HL-60 (cell line): ENCODE data around the gene RYR3.

Experiments used
- DNase-seq, 2 experiments: peaks; one replicate each; pipeline ENCODE4 v3.0.0-alpha.2; 2010 to 2020; ENCODE audit warnings: low read depth in 1 of 2, low spot score in 1 of 2
- H3K27ac ChIP-seq: fragments of 250-450 bp; sonication (Bioruptor Pico); replicated peaks from 2 replicates; pipeline ENCODE4 v1.5.1; 2020; ENCODE audit warnings: mild to moderate bottlenecking, moderate library complexity
- H3K27me3 ChIP-seq: fragments of 250-450 bp; sonication (Bioruptor Pico); 2 replicates; pipeline ENCODE4 v1.5.1; 2021; ENCODE audit warnings: mild to moderate bottlenecking, moderate library complexity; ENCODE audit not compliant: insufficient read depth, poor library complexity, severe bottlenecking
- H3K4me3 ChIP-seq: replicated peaks from 2 replicates; pipeline ENCODE4 v1.5.1; 2011; ENCODE audit warnings: mild to moderate bottlenecking, control low read depth, low read length; ENCODE audit not compliant: insufficient read depth
- GABPA ChIP-seq: IDR thresholded peaks from 2 replicates; pipeline ENCODE4 v1.6.1; 2012; ENCODE audit warnings: low read depth
- POLR2AphosphoS5 ChIP-seq: IDR thresholded peaks from 2 replicates; pipeline ENCODE4 v1.6.1; 2012; ENCODE audit warnings: low read depth
- SPI1 ChIP-seq: IDR thresholded peaks from 2 replicates; pipeline ENCODE4 v1.6.1; 2012; ENCODE audit warnings: low read depth, mild to moderate bottlenecking, borderline replicate concordance
- TF ChIP-seq, protein P1 (sequence below): IDR thresholded peaks from one replicate; pipeline ENCODE4 v1.5.1; 2011; ENCODE audit warnings: low read length, control low read depth, inconsistent platforms; ENCODE audit not compliant: insufficient read depth
- TF ChIP-seq, protein P2 (sequence below): IDR thresholded peaks from 2 replicates; pipeline ENCODE4 v1.6.1; 2012; ENCODE audit warnings: low read depth; ENCODE audit not compliant: insufficient replicate concordance

RYR3 gene

DNA sequence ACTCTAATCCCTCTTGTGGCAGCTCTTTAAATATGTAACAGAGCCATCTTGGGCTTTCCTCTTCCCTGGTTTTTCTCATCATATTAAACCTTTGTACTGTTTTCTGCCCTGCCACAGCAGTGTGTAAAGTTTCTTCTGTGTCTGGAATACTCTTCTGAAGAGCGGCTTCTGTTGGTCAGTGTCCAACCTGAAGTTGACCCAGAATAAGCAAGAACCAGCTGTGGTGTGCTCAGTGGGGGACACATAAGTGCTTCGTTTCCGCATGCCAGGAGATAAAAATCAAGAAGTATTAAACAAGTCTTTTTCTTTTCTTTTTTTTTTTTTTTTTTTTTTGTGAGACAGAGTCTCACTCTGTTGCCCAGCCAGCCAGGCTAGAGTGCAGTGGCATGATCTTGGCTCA, 484.3 kb downstream of the RYR3 start:
- H3K27me3 ChIP-seq = peaks cover 4% of the 10 kb centered on the region
- TF ChIP-seq, protein P1, sequence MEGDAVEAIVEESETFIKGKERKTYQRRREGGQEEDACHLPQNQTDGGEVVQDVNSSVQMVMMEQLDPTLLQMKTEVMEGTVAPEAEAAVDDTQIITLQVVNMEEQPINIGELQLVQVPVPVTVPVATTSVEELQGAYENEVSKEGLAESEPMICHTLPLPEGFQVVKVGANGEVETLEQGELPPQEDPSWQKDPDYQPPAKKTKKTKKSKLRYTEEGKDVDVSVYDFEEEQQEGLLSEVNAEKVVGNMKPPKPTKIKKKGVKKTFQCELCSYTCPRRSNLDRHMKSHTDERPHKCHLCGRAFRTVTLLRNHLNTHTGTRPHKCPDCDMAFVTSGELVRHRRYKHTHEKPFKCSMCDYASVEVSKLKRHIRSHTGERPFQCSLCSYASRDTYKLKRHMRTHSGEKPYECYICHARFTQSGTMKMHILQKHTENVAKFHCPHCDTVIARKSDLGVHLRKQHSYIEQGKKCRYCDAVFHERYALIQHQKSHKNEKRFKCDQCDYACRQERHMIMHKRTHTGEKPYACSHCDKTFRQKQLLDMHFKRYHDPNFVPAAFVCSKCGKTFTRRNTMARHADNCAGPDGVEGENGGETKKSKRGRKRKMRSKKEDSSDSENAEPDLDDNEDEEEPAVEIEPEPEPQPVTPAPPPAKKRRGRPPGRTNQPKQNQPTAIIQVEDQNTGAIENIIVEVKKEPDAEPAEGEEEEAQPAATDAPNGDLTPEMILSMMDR = no peak
- TF ChIP-seq, protein P2, sequence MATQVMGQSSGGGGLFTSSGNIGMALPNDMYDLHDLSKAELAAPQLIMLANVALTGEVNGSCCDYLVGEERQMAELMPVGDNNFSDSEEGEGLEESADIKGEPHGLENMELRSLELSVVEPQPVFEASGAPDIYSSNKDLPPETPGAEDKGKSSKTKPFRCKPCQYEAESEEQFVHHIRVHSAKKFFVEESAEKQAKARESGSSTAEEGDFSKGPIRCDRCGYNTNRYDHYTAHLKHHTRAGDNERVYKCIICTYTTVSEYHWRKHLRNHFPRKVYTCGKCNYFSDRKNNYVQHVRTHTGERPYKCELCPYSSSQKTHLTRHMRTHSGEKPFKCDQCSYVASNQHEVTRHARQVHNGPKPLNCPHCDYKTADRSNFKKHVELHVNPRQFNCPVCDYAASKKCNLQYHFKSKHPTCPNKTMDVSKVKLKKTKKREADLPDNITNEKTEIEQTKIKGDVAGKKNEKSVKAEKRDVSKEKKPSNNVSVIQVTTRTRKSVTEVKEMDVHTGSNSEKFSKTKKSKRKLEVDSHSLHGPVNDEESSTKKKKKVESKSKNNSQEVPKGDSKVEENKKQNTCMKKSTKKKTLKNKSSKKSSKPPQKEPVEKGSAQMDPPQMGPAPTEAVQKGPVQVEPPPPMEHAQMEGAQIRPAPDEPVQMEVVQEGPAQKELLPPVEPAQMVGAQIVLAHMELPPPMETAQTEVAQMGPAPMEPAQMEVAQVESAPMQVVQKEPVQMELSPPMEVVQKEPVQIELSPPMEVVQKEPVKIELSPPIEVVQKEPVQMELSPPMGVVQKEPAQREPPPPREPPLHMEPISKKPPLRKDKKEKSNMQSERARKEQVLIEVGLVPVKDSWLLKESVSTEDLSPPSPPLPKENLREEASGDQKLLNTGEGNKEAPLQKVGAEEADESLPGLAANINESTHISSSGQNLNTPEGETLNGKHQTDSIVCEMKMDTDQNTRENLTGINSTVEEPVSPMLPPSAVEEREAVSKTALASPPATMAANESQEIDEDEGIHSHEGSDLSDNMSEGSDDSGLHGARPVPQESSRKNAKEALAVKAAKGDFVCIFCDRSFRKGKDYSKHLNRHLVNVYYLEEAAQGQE = no peak
- TF ChIP-seq SPI1 (no peak), GABPA (no peak), POLR2AphosphoS5 (no peak)
- no peak overlapping the region for H3K4me3 ChIP-seq
- H3K27ac ChIP-seq = no peak overlapping the region
- no peak for DNase-seq

DNA sequence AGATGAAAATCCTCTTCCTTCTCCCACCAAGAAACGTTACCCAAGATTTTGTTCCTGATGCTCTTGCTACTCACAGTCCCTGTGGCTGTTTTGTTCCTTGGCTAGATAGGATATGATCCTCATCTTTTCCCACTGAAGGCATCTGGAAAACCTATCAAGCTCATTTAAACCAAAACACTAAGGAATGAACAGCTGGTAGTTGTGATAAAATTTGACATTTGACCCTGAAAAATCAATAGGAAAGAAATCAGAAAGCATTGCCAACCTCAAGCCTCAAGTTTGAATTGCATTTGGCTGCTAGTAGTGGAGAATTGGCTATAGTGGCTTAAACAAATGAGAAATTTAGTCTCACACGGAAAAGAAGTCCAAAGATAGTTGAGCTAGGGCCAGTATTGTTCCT, 486.9 kb downstream of the RYR3 start:
- Histone ChIP-seq H3K4me3 (no peak overlapping the region), H3K27ac (no peak overlapping the region), H3K27me3 (peaks cover 6% of the 10 kb centered on the region)
- DNase-seq = no peak
- TF ChIP-seq, protein P2 = no peak
- TF ChIP-seq SPI1 = no peak
- TF ChIP-seq, protein P1 = no peak
- TF ChIP-seq GABPA = no peak
- TF ChIP-seq POLR2AphosphoS5 = no peak

DNA sequence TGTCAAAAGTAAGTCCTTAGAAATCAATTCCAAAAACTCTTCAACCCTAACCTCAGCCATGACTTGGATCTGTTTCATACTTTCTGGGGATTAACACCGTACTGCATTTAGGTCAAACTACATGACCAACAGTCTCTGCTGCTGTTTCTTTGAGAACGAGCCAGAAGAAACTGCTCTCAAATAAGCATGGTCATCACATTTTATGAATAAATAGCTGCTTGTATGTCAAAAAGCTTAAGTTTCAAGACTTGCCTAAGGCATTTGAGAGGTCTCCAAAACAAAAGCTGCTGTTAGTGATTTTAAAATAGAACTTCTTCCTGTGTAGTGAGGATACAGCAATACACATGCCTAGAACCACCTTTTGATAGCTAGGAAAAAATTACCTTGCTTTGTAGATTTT, 491.2 kb downstream of the RYR3 start:
- no peak overlapping the region for H3K27ac ChIP-seq
- DNase-seq = no peak
- no peak overlapping the region for H3K4me3 ChIP-seq
- TF ChIP-seq POLR2AphosphoS5 = no peak
- TF ChIP-seq, protein P2 = no peak
- no peak for TF ChIP-seq SPI1
- no peak for TF ChIP-seq GABPA
- peaks cover 6% of the 10 kb centered on the region for H3K27me3 ChIP-seq
